HEK293T (cell line): ENCODE measurements around the gene C1QTNF1.

Source experiments
- CTCF ChIA-PET: fragments of 350-600 bp; formaldehyde crosslinking; extraction: SDS; loops from one replicate; lab custom pipeline; 2021; ENCODE audit warnings: antibody characterized with exemption, inconsistent platforms; lab: Yijun Ruan, JAX
- POLR2A ChIA-PET: fragments of 350-600 bp; formaldehyde crosslinking; extraction: SDS; loops from one replicate; lab custom pipeline; 2020; ENCODE audit warnings: antibody characterized with exemption, inconsistent platforms; lab: Yijun Ruan, JAX
- DNase-seq: peaks from one replicate; pipeline ENCODE4 v3.0.0; 2012; ENCODE audit warnings: mixed read lengths; ENCODE audit errors: extremely low spot score
- ARNT ChIP-seq: fragments of 450-650 bp; IDR thresholded peaks from 2 replicates; pipeline ENCODE4 v1.6.1; 2017; ENCODE audit warnings: mild to moderate bottlenecking
- BHLHE40 ChIP-seq: fragments of 450-650 bp; IDR thresholded peaks from 2 replicates; pipeline ENCODE4 v1.6.1; 2016; ENCODE audit warnings: mild to moderate bottlenecking, moderate library complexity, borderline replicate concordance
- CTBP1 ChIP-seq: fragments of 450-650 bp; IDR thresholded peaks from 2 replicates; pipeline ENCODE4 v1.6.1; 2016; ENCODE audit warnings: borderline replicate concordance
- ELF4 ChIP-seq: fragments of 450-650 bp; IDR thresholded peaks from 2 replicates; pipeline ENCODE4 v1.6.1; 2017; ENCODE audit warnings: antibody characterized with exemption
- FOXA1 ChIP-seq: fragments of 450-650 bp; IDR thresholded peaks from 2 replicates; pipeline ENCODE4 v1.6.1; 2016; ENCODE audit warnings: mild to moderate bottlenecking
- FOXK2 ChIP-seq: fragments of 450-650 bp; IDR thresholded peaks from 2 replicates; pipeline ENCODE4 v1.6.1; 2016; ENCODE audit warnings: mild to moderate bottlenecking
- FOXM1 ChIP-seq: fragments of 450-650 bp; IDR thresholded peaks from 2 replicates; pipeline ENCODE4 v1.6.1; 2017; ENCODE audit warnings: mild to moderate bottlenecking, borderline replicate concordance
- HDGF ChIP-seq: fragments of 450-650 bp; IDR thresholded peaks from 2 replicates; pipeline ENCODE4 v1.6.1; 2017; ENCODE audit warnings: antibody characterized with exemption, borderline replicate concordance
- L3MBTL2 ChIP-seq: fragments of 450-650 bp; conservative IDR thresholded peaks from 2 replicates; pipeline ENCODE4 v1.6.1; 2016; ENCODE audit warnings: mild to moderate bottlenecking
- LEF1 ChIP-seq: fragments of 450-650 bp; IDR thresholded peaks from 2 replicates; pipeline ENCODE4 v1.6.1; 2017; ENCODE audit warnings: mild to moderate bottlenecking, borderline replicate concordance
- NFRKB ChIP-seq: fragments of 450-650 bp; IDR thresholded peaks from 2 replicates; pipeline ENCODE4 v1.6.1; 2016; ENCODE audit warnings: mild to moderate bottlenecking, moderate library complexity
- PKNOX1 ChIP-seq: fragments of 450-650 bp; IDR thresholded peaks from 2 replicates; pipeline ENCODE4 v1.6.1; 2016
- SP1 ChIP-seq: fragments of 450-650 bp; IDR thresholded peaks from 2 replicates; pipeline ENCODE4 v1.6.1; 2017
- SUZ12 ChIP-seq: fragments of 450-650 bp; IDR thresholded peaks from 2 replicates; pipeline ENCODE4 v1.6.1; 2016; ENCODE audit warnings: mild to moderate bottlenecking
- TARDBP ChIP-seq: fragments of 450-650 bp; IDR thresholded peaks from 2 replicates; pipeline ENCODE4 v1.6.1; 2016
- ZNF384 ChIP-seq: fragments of 450-650 bp; IDR thresholded peaks from 2 replicates; pipeline ENCODE4 v1.6.1; 2016

C1QTNF1 gene

GRCh38 chr17:79042421-79043190, 18.6 kb downstream of the C1QTNF1 start:
- TF ChIP-seq NFRKB (no peak), SP1 (no peak), TARDBP (no peak), FOXM1 (no peak), BHLHE40 (no peak), CTBP1 (no peak), PKNOX1 (no peak), FOXK2 (no peak), HDGF (no peak), ZNF384 (no peak)
- peak; percentile 75 for DNase-seq
- POLR2A ChIA-PET, result no interaction called here
- CTCF ChIA-PET, result interaction anchor here (0.5 to 3.0 kb wide), 10 partner anchors 9 to 771 kb away, joined by 3 to 17 read pairs (median 4); no protein-coding TSS in a partner anchor

DNA sequence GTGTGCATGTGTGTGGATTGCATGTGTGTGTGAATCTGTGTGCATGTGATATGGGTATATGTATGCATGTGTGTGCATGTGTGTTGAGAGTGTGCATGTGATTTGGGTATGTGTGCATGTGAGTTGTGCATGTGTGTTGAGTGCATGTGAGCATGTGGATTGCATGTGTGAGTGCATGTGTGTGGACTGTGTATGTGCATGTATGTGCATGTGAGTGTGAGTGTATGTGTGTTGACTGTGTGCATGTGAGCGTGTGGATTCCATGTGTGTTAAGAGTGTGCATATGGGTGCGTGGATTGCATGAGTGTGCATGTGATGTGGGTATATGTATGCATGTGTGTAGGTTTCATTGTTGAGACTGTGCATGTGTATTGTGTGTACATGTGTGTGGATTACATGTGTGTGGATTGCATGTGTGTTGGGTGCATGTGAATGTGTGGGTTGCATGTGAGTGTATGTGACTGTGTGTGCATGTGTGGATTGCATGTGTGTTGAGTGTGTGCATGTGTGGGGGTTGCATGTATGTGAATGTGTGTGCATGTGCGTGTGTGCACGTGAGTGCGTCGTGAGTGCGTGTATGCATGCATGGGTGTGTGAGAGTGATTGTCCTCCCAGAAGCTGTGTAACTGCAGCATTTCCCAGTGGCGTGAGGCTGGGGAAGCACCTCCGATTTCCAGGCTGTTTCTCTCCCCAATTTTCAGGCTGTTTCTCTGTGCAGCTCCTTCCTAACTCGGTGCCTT, 19.4 kb downstream of the C1QTNF1 start:
- ChIA-PET POLR2A (no interaction called here), CTCF (interaction anchor here (0.6 to 1.0 kb wide), 2 partner anchors 24 to 52 kb away, joined by 4 read pairs; no protein-coding TSS in a partner anchor)
- TF ChIP-seq ELF4, result no peak
- no peak for DNase-seq

GRCh38 chr17:79043931-79044320, 20.0 kb downstream of the C1QTNF1 start:
- TF ChIP-seq ELF4, result no peak
- TF ChIP-seq HDGF, result no peak
- TF ChIP-seq SP1, result no peak
- TF ChIP-seq TARDBP, result no peak
- no peak for TF ChIP-seq L3MBTL2
- no peak for TF ChIP-seq LEF1
- TF ChIP-seq BHLHE40, result no peak
- TF ChIP-seq FOXK2, result no peak
- TF ChIP-seq FOXA1, result no peak
- TF ChIP-seq ARNT, result no peak
- no peak for TF ChIP-seq SUZ12
- TF ChIP-seq PKNOX1, result no peak
- TF ChIP-seq NFRKB, result no peak
- no peak for DNase-seq
- ChIA-PET POLR2A (interaction anchor here (1.2 kb wide), 1 partner anchor 34 kb away, joined by 5 read pairs; the partner anchor contains the start of gene CANT1), CTCF (interaction anchor here (0.6 to 1.0 kb wide), 2 partner anchors 23 to 52 kb away, joined by 4 read pairs; no protein-coding TSS in a partner anchor)

- no peak for DNase-seq
- no peak for TF ChIP-seq FOXK2
- TF ChIP-seq L3MBTL2, result no peak
- TF ChIP-seq ELF4, result no peak
- no peak for TF ChIP-seq FOXM1
- no peak for TF ChIP-seq SUZ12
- TF ChIP-seq LEF1, result no peak
- TF ChIP-seq ZNF384, result no peak
- no peak for TF ChIP-seq SP1
- TF ChIP-seq HDGF, result no peak
- no peak for TF ChIP-seq FOXA1
- no peak for TF ChIP-seq BHLHE40
- TF ChIP-seq ARNT, result no peak
- TF ChIP-seq PKNOX1, result no peak
- no peak for TF ChIP-seq NFRKB
- TF ChIP-seq TARDBP, result no peak
- no peak for TF ChIP-seq CTBP1
- CTCF ChIA-PET, result interaction anchor here (1.0 kb wide), 1 partner anchor 53 kb away, joined by 4 read pairs; no protein-coding TSS in a partner anchor
- POLR2A ChIA-PET, result interaction anchor here (1.2 kb wide), 1 partner anchor 34 kb away, joined by 5 read pairs; the partner anchor contains the start of gene CANT1
Measured at GRCh38 chr17:79044462-79044861, 20.5 kb downstream of the C1QTNF1 start.

DNA sequence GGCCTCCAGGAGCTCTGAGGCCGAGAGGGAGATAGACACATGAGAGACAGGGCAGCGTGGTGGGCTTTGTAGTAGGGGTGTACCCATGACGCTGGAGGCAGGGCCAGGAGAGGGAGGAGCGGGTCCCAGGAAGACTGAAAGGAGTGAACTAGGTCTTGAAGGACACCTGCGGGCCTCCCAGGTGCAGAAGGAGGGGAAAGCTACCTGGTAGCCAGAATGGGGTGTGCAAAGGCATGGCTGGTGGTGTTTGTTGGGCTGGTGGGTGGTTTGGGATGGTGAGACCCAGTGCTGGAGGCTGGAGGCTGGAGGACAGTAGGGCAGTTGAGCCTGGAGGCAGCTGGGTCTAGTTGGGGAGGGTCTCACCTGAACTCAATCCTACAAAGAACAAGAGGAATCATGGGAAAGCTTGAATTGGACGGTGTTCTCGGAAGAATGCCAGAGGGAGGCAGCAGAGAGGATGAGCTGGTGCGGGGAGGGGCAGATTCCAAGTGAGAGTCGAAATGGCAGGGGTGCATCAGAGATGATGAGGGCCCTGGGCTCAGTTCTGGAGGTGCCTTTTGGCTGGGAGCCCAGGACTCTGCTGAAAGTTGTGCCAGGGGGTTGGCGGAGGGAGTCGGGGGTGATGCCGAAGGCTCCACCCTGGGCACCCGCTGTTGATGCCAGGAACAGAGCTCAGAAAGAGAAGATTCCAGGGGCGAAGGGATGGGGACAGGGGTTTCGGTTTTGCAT, 21.2 kb downstream of the C1QTNF1 start:
- POLR2A ChIA-PET, result interaction anchor here (0.9 to 1.2 kb wide), 2 partner anchors 31 to 35 kb away, joined by 3 to 5 read pairs; partner anchors contain the start of gene CANT1
- no peak for DNase-seq
- TF ChIP-seq FOXK2 (no peak), CTBP1 (no peak), FOXM1 (no peak), FOXA1 (no peak), LEF1 (no peak), ZNF384 (no peak), L3MBTL2 (no peak), TARDBP (no peak), SUZ12 (no peak), ARNT (no peak), NFRKB (no peak), PKNOX1 (no peak), HDGF (no peak), SP1 (no peak), ELF4 (no peak), BHLHE40 (no peak)
- CTCF ChIA-PET, result interaction anchor here (0.5 to 1.6 kb wide), 17 partner anchors 9 to 346 kb away, joined by 3 to 12 read pairs (median 5); no protein-coding TSS in a partner anchor
